Lower leg skin (tissue), 4 donors: ENCODE data around the gene DNA2. TPM values are rescaled to one million over a fixed set of nuclear protein-coding genes. Genes with fewer than 3 reads are reported as not detected.
"Not testable (repeated sequence)": the region's sequence is repeated elsewhere in the genome, so short reads cannot be mapped to it uniquely, and the experiment has no call there.

ENCODE experiments used
- DNase-seq, 2 donors: peaks; one replicate each; pipeline ENCODE4 v3.0.0-alpha.2; 2019; ENCODE audit warnings: low spot score in 2 of 2
- H3K4me3 ChIP-seq: fragments of 200-600 bp; sonication (generic); 2 replicates; pipeline ENCODE4 v1.5.1; 2017; ENCODE audit warnings: mild to moderate bottlenecking, low read depth; ENCODE audit not compliant: poor library complexity, severe bottlenecking
- POLR2A ChIP-seq, 2 donors: fragments of 450-650 bp; IDR thresholded peaks; one replicate each; pipeline ENCODE4 v1.6.1; 2016 to 2017; ENCODE audit warnings: antibody characterized with exemption in 2 of 2, mild to moderate bottlenecking in 1 of 2, moderate library complexity in 1 of 2
- WGBS, 2 donors: methylation state at CpG; one replicate each; pipeline ENCODE4 v1.1.5; 2018; 5-methylcytosine and 5-hydroxymethylcytosine counted together
- intact Hi-C: fragments of 100-400 bp; cut with DNase I; formaldehyde crosslinking; loops from one replicate; pipeline ENCODE4 v1.15.0; 2023; ENCODE audit warnings: low total_unique reads
- total RNA-seq, 4 donors: library from RNA; depleted of rRNA; stranded (reverse); fragments of >200 nt; gene quantifications; one replicate each; pipeline ENCODE4 v1.1.0, GENCODE V29; 2016
- TF ChIP-seq, protein P1 (sequence below), 3 donors: fragments of 450-650 bp; IDR thresholded peaks; one replicate each; pipeline ENCODE4 v1.5.1; 2016; ENCODE audit warnings: antibody characterized with exemption in 3 of 3, mild to moderate bottlenecking in 3 of 3, moderate library complexity in 2 of 3

The DNA2 gene
- total RNA-seq, 4 donors from 2014 or later: 1.7 to 3.5 (median 2.2) TPM

DNA sequence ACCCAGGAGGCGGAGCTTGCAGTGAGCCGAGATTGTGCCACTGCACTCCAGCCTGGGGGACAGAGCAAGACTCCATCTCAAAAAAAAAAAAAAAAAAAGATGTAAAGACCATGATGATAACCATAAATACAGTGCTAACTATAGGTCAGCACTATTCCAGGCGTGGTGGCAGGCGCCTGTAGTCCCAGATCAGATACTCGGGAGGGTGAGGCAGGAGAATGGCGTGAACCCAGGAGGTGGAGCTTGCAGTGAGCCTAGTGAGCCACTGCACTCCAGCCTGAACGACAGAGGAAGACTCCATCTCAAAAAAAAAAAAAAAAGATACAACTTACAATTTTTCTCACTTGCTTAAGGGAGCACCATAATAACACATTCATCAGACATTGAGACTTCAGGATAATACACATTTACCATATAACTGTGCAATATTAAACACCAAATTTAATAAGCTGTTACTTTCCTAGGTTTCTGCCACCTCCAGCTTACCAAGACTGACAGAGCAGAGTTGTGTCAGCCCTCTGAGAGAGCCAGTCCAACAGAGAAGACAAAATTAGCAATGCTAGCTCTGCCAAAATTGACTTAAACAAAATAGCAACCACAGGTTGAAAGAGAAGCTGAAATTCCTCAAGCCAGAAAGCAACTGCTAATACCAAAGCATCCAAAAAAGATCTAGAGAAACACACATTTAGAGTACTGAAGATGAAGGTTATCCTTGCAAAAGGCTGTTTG is 8.2 kb downstream of the DNA2 start:
- WGBS, 2 donors: 82 to 92% methylated on average over 7 of the region's 7 CpGs

DNA sequence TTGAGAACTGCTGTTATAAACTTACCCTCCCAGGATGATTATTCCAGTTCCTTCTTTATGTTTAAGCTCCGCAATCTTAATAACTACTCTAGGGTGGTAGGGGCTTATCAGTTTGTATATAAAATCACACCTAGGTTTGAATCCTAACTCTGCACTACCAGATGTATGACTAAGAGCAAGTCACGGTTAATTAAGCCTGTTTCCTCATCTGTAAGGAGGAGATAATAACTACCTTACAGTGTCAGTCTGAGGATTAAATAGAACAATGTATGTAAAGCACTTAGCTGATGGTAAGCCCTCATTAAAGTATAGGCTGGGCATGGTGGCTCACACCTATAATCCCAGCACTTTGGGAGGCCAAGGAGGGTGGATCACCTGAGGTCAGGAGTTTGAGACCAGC is 9.2 kb downstream of the DNA2 start:
- 87 to 92% methylated on average over 2 of the region's 2 CpGs for WGBS, 2 donors
- intact Hi-C loops: no loop called here
- no peak for DNase-seq
- TF ChIP-seq, protein P1, sequence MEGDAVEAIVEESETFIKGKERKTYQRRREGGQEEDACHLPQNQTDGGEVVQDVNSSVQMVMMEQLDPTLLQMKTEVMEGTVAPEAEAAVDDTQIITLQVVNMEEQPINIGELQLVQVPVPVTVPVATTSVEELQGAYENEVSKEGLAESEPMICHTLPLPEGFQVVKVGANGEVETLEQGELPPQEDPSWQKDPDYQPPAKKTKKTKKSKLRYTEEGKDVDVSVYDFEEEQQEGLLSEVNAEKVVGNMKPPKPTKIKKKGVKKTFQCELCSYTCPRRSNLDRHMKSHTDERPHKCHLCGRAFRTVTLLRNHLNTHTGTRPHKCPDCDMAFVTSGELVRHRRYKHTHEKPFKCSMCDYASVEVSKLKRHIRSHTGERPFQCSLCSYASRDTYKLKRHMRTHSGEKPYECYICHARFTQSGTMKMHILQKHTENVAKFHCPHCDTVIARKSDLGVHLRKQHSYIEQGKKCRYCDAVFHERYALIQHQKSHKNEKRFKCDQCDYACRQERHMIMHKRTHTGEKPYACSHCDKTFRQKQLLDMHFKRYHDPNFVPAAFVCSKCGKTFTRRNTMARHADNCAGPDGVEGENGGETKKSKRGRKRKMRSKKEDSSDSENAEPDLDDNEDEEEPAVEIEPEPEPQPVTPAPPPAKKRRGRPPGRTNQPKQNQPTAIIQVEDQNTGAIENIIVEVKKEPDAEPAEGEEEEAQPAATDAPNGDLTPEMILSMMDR (IDR thresholded peaks at IDR 0.05): no peak
- no peak for TF ChIP-seq POLR2A (IDR thresholded peaks at IDR 0.05)
- H3K4me3 ChIP-seq: no peak overlapping the region

More for the DNA sequence above, 8.2 kb downstream of the DNA2 start:
- TF ChIP-seq, protein P1 (IDR thresholded peaks at IDR 0.05): no peak
- no peak for TF ChIP-seq POLR2A (IDR thresholded peaks at IDR 0.05)
- H3K4me3 ChIP-seq: no peak overlapping the region
- DNase-seq: no peak
- intact Hi-C loops: no loop called here

DNA sequence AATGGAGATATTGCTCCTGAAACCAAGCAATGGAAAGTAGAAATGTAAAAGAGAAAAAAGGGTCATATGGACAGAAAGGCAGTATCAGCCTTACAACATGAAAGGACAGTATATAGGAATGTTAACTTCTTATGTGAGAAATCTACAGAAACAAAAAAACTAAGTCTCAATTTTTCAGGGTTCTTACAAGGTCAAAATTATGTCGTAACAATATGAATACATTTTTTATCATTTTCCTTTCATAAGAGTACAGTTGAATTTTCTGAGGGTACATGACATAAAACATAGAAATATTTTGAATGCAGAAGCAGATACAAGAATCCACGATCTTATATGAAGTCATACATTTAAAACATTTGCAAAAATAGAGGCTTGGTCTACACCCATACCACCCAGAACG is 10.7 kb downstream of the DNA2 start:
- H3K4me3 ChIP-seq: no peak overlapping the region
- WGBS, 2 donors: 96 to 97% methylated on average over 3 of the region's 3 CpGs
- TF ChIP-seq POLR2A (IDR thresholded peaks at IDR 0.05): no peak
- TF ChIP-seq, protein P1 (IDR thresholded peaks at IDR 0.05): no peak
- no peak for DNase-seq
- intact Hi-C loops: no loop called here

DNA sequence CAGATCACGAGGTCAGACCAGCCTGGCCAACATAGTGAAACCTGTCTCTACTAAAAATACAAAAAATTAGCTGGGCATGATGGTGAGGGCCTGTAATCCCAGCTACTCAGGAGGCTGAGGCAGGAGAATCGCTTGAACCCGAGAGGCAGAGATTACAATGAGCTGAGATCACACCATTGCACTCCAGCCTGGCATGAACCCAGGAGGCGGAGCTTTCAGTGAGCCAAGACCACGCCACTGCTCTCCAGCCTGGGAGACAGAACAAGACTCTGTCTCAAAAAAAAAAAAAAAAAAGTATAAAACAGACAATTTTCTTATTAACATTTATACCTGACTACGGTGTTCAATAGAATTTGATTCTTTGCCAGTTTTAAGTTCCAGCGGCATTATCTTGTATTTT is 22.1 kb downstream of the DNA2 start:
- DNase-seq, H3K4me3 ChIP-seq, intact Hi-C loops: not testable (repeated sequence)
- WGBS, 2 donors: 73 to 79% methylated on average over 7 of the region's 7 CpGs

DNA sequence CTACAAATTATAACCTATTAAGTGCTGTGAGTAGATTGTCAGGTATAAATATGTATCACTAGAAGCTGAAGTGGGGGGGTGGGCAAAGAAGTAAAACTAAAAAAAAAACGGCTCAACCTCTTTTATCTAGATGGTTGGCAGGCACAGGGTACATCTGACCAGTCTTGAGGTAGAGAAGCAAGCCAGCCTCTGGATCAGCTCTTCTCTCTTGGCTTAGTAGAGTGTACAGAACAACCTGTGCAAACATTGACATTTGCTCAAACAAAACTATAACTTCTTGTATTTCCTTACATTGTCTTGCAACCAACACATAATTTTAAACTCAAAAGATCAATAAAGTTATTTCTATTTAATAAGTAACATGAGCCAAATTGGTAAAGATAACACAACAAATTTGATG is 25.6 kb downstream of the DNA2 start:
- DNase-seq: no peak
- intact Hi-C loops: no loop called here

DNA sequence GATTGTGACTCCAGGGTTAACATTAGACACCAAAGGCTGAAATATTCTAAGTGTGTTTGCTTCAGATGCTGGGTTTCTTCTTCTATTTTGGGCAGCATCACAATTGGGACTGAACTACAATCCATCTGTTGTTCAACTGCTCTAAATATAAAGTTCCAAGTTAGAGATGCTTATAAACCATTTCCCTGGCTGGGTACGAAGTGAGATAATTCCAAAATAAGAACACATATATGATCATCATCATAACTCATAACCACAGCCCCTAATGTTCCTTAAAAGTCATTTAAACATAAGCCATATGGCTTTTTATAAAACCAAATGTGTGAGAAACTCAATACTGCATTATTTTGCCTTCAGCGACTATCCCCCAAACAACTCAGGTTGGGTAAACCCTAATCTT is 28.8 kb downstream of the DNA2 start:
- no peak overlapping the region for H3K4me3 ChIP-seq
- TF ChIP-seq, protein P1 (IDR thresholded peaks at IDR 0.05): no peak
- no peak for TF ChIP-seq POLR2A (IDR thresholded peaks at IDR 0.05)
- 81 to 91% methylated on average over 2 of the region's 2 CpGs for WGBS, 2 donors
- intact Hi-C loops: no loop called here
- DNase-seq: no peak

More for the DNA sequence above, 25.6 kb downstream of the DNA2 start:
- TF ChIP-seq, protein P1 (IDR thresholded peaks at IDR 0.05): no peak
- no peak for TF ChIP-seq POLR2A (IDR thresholded peaks at IDR 0.05)
- 64 to 94% methylated on average over 1 of the region's 1 CpG for WGBS, 2 donors
- no peak overlapping the region for H3K4me3 ChIP-seq
